HG02678 (cell line): ENCODE data around the gene TLCD1.

Source experiments
- ATAC-seq: cut with Tn5 transposase; IDR thresholded peaks from one replicate; pipeline ENCODE4 v1.9.1; 2021; ENCODE audit warnings: mild to moderate bottlenecking, moderate library complexity; ENCODE audit not compliant: unreplicated experiment

The TLCD1 gene

GRCh38 chr17:28689011-28689410 lies 37.0 kb downstream of the TLCD1 start:
- ATAC-seq, result no peak

GRCh38 chr17:28688481-28688880 lies 37.6 kb downstream of the TLCD1 start:
- no peak for ATAC-seq

- no peak for ATAC-seq
These were observed 39.7 kb downstream of the TLCD1 start for GRCh38 chr17:28686296-28686695.

GRCh38 chr17:28685366-28685765 lies 40.7 kb downstream of the TLCD1 start:
- ATAC-seq, result no peak

- no peak for ATAC-seq
These were observed 41.1 kb downstream of the TLCD1 start for GRCh38 chr17:28684963-28685362.

- ATAC-seq, result no peak
These were observed 43.4 kb downstream of the TLCD1 start for GRCh38 chr17:28682655-28683054.

GRCh38 chr17:28675980-28676379 lies 50.1 kb downstream of the TLCD1 start:
- no peak for ATAC-seq

- no peak for ATAC-seq
These were observed 50.5 kb downstream of the TLCD1 start for GRCh38 chr17:28675490-28675889.
